GM21515 (cell line): ENCODE results near the gene PLA2G2A.
"Not testable (repeated sequence)": the region's sequence is repeated elsewhere in the genome, so short reads cannot be mapped to it uniquely, and the experiment has no call there.

ENCODE experiments used
- ATAC-seq: cut with Tn5 transposase; IDR thresholded peaks from one replicate; pipeline ENCODE4 v1.9.1; 2021; ENCODE audit not compliant: unreplicated experiment

PLA2G2A gene, protein sequence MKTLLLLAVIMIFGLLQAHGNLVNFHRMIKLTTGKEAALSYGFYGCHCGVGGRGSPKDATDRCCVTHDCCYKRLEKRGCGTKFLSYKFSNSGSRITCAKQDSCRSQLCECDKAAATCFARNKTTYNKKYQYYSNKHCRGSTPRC

DNA sequence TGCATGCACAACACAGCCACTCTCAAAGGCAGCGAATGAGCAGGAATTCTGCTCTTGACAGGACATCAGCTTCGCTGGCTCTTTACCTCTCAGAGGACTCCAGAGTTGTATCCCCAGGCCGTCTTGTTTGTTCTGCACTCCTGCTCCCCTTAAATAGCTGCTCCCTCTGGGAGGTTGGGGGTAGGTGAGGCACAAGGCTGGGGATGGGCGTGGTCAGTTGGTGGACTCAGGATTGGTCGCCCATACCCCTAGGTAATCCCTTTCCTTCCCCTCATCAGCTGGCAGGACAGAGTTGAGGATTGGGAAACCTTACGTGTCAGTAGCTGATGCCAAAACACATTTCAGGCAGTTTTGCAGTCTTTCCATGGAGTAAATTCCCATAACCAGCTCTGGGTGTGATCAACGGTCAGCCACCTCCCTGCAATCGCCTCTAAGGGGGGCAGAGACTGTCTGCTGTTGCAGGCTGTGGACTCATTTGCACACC is at the start of gene PLA2G2A:
PLA2G2A (minus strand) TSS at position 125 of the 484 bp plus-strand sequence. CDS start 845 bp downstream, outside the sequence.
- no peak for ATAC-seq

DNA sequence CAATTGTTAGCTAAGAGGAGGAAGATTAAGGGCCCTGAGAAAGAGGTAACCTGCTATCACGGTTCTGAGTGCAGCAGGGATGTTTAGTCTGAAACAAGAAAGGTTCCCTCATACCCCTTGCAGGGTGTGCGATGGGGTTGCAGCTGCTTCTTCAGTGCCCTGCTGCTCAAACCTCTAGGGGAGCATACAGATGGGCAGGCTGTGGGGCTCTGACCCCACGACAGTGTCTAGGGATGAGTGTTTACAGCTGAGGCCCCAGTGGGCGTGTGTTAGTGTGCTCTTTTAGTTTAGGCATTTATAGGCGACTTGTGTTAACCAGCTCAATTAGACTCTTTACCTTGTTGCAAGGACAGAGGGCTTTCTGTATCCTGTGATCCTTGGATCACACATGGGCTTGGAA is 49.3 kb upstream of the PLA2G2A start:
- ATAC-seq, result no peak

- ATAC-seq, result no peak
Observed at GRCh38 chr1:20028125-20028524, 48.7 kb upstream of the PLA2G2A start.

DNA sequence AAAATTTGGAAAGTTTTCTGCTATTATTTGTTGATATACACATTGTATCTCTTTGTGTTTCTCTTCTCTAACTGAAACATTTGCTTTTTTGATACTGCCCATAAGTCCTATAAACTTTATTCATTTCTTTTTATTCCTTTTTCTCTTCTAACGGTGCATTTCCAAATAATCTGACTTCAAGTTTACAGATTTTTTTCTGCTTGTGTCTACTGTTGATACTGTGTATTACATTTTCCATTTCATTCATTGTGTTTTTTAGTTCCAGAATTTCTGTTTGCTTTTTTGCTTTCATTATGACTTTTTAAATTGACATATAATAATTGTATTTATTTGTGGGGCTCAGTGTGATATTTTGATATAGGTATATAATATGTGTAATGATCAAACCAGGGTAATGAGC is 38.3 kb upstream of the PLA2G2A start:
- ATAC-seq, result no peak

DNA sequence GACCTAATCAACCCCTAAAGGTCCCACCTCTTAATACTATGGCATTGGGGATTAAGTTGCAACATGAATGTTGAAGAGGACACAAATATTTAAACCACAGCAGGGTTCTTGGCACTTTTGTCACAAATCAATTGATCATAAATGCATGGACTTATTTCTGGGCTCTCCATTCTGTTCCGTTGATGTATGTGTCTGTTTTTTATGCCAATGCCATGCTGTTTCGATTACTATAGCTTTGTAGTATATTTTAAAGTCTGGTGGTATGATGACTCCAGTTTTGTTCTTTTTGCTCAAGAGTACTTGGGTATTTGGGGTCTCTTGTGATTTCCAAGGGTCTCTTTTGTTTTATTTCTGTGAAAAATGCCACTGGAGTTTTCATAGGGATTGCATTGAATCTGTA is 34.7 kb upstream of the PLA2G2A start:
- no peak for ATAC-seq

GRCh38 chr1:20010016-20010415 is 30.6 kb upstream of the PLA2G2A start:
- no peak for ATAC-seq

GRCh38 chr1:20009212-20009611 is 29.8 kb upstream of the PLA2G2A start:
- no peak for ATAC-seq

- ATAC-seq, result no peak
Observed at GRCh38 chr1:20008391-20008841, 29.0 kb upstream of the PLA2G2A start.

- not testable (repeated sequence) for ATAC-seq
Observed at GRCh38 chr1:19998823-19999222, 19.4 kb upstream of the PLA2G2A start.

GRCh38 chr1:19990689-19991088 is 11.3 kb upstream of the PLA2G2A start:
- ATAC-seq, result no peak

GRCh38 chr1:19990182-19990582 is 10.8 kb upstream of the PLA2G2A start:
- ATAC-seq, result not testable (repeated sequence)

- no peak for ATAC-seq
Observed at GRCh38 chr1:19988267-19989006, 9.0 kb upstream of the PLA2G2A start.

DNA sequence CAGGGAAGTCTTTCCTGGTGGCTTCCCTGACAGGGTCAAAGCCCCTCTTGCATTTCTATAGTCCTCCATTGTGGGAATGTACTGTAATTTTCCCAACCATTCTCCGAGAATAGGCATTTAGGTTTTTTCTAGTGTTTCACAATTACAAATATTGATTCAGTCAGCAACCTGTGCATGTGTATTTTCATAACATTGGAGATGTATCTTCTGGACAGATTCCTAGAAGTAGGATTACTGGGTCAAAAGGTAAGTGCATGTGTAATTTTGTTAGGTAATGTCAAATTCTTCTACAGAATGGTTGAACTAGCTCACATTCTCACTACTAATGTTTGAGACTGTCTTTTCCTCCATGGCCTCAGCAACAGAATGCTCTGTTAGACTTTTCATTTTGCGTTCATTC is 8.3 kb upstream of the PLA2G2A start:
- no peak for ATAC-seq

- ATAC-seq, result not testable (repeated sequence)
Observed at GRCh38 chr1:19984409-19985016, 5.1 kb upstream of the PLA2G2A start.

GRCh38 chr1:19981507-19982312 is 2.3 kb upstream of the PLA2G2A start:
- no peak for ATAC-seq

- ATAC-seq, result no peak
Observed at GRCh38 chr1:19981170-19981506, 1.7 kb upstream of the PLA2G2A start.

DNA sequence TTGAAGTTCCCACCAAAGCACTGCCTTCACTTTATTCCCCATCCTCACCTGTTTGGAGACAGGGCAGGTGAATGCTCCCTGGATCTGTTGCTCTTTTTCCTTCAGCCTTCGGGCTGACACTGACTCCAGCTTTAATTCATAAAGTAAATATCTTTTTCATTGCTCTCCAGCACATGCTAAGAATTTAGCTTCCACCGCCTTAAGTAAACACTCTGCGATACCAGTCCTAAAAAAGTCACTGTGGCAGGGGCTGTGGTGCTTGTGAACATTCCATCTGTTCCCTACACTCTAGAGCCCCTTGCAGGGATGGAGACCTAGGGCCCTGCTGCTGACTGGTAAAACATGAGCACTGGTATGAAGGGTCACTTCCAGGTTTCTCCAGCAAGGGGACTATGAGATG is 896 bp upstream of the PLA2G2A start:
- ATAC-seq, result no peak

- ATAC-seq, result no peak
Observed at GRCh38 chr1:19978143-19978542, 1.3 kb downstream of the PLA2G2A start.

GRCh38 chr1:19976317-19977003 is 3.0 kb downstream of the PLA2G2A start:
- ATAC-seq, result no peak

- ATAC-seq, result no peak
Observed at GRCh38 chr1:19975423-19976193, 3.8 kb downstream of the PLA2G2A start.
